SK-N-SH (cell line): ENCODE measurements around the gene GMPR2.

Experiments
- CHD2 ChIP-seq: fragments of 150-350 bp; IDR thresholded peaks from 2 replicates; pipeline ENCODE4 v1.6.1; 2018; ENCODE audit warnings: low read length; ENCODE audit not compliant: partially characterized antibody
- CTCF ChIP-seq: fragments of 200-600 bp; sonication (generic); IDR thresholded peaks from 2 replicates; pipeline ENCODE4 v1.6.1; 2017; ENCODE audit warnings: antibody characterized with exemption, mild to moderate bottlenecking, moderate library complexity
- EP300 ChIP-seq, 2 experiments: IDR thresholded peaks; 2 replicates each; pipeline versions ENCODE4 v1.4.0 to v1.6.1; 2012; ENCODE audit warnings: borderline replicate concordance in 1 of 2, low read depth in 1 of 2, low read length in 1 of 2
- EZH2phosphoT487 ChIP-seq: fragments of 200-600 bp; sonication (generic); IDR thresholded peaks from 2 replicates; pipeline ENCODE4 v1.6.1; 2017; ENCODE audit warnings: low read depth, mixed run types, mild to moderate bottlenecking, antibody characterized with exemption, moderate library complexity, borderline replicate concordance
- MXI1 ChIP-seq: IDR thresholded peaks from 2 replicates; pipeline ENCODE4 v1.6.1; 2012; ENCODE audit warnings: mild to moderate bottlenecking, low read depth, low read length, improper control_type of control experiment
- NFIC ChIP-seq: IDR thresholded peaks from 2 replicates; pipeline ENCODE4 v1.4.0; 2012; ENCODE audit warnings: borderline replicate concordance
- PBX3 ChIP-seq: IDR thresholded peaks from 2 replicates; pipeline ENCODE4; 2012
- POLR2AphosphoS5 ChIP-seq: IDR thresholded peaks from 2 replicates; pipeline ENCODE4 v1.6.1; 2012; ENCODE audit warnings: low read depth, low read length
- RAD21 ChIP-seq: IDR thresholded peaks from 2 replicates; pipeline ENCODE4 v1.6.1; 2012; ENCODE audit warnings: mild to moderate bottlenecking, low read length
- REST ChIP-seq: IDR thresholded peaks from 2 replicates; pipeline ENCODE4 v1.6.1; 2012; ENCODE audit warnings: mild to moderate bottlenecking, low read depth, low read length, moderate library complexity
- SMC3 ChIP-seq: IDR thresholded peaks from 2 replicates; pipeline ENCODE4 v1.6.1; 2012; ENCODE audit warnings: low read depth, low read length, improper control_type of control experiment
- TEAD4 ChIP-seq: IDR thresholded peaks from 2 replicates; pipeline ENCODE4 v1.4.0; 2012; ENCODE audit warnings: mild to moderate bottlenecking, borderline replicate concordance; ENCODE audit not compliant: insufficient read depth
- YY1 ChIP-seq: IDR thresholded peaks from 2 replicates; pipeline ENCODE4 v1.4.0; 2012; ENCODE audit warnings: low read depth, mild to moderate bottlenecking
- TF ChIP-seq, protein P1 (sequence below): IDR thresholded peaks from 2 replicates; pipeline ENCODE4 v1.4.0; 2012; ENCODE audit warnings: low read depth, borderline replicate concordance

DNA sequence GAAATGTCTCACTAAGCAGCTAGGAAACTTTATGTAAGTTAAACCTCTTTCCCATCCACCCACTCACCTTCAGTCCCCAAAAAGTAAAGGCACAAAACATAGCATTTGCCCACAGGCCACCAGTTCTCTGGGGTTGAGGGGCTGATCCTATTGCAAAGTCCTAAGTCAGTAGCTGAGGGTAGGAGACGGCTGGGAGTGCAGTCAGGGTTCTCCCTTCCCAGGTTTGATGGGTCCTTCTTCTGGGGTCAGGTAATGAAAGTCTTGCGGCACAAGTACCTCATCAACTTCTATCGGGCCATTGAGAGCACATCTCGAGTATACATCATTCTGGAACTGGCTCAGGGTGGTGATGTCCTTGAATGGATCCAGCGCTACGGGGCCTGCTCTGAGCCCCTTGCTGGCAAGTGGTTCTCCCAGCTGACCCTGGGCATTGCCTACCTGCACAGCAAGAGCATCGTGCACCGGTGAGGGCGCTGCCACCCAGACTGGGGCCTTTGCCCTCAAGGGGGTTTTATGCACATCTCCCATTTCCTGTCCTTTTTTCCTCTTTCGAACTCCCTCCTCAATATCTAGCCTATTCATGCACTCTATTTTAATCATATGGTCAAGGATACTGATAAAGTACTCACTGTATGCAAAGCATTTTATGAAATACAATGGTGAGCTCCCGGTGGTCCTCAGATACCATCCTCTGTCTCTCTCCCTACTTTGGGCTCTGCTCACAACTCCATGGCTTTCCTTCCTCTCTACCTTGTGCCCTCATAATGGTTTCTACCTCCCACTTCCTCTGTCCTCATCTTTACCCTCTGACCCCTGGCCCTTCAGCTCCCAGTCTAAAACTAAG lies 26.2 kb upstream of the GMPR2 start:
- TF ChIP-seq YY1, result no peak
- TF ChIP-seq REST, result no peak
- no peak for TF ChIP-seq CTCF
- TF ChIP-seq, protein P1, sequence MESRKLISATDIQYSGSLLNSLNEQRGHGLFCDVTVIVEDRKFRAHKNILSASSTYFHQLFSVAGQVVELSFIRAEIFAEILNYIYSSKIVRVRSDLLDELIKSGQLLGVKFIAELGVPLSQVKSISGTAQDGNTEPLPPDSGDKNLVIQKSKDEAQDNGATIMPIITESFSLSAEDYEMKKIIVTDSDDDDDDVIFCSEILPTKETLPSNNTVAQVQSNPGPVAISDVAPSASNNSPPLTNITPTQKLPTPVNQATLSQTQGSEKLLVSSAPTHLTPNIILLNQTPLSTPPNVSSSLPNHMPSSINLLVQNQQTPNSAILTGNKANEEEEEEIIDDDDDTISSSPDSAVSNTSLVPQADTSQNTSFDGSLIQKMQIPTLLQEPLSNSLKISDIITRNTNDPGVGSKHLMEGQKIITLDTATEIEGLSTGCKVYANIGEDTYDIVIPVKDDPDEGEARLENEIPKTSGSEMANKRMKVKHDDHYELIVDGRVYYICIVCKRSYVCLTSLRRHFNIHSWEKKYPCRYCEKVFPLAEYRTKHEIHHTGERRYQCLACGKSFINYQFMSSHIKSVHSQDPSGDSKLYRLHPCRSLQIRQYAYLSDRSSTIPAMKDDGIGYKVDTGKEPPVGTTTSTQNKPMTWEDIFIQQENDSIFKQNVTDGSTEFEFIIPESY, result no peak
- TF ChIP-seq EZH2phosphoT487, result no peak
- no peak for TF ChIP-seq NFIC
- no peak for TF ChIP-seq PBX3
- TF ChIP-seq CHD2, result no peak
- TF ChIP-seq EP300 (IDR thresholded peaks at IDR 0.05; ENCODE audit: borderline replicate concordance in 1 of 2, low read depth in 1 of 2, low read length in 1 of 2), result no peak
- TF ChIP-seq POLR2AphosphoS5, result no peak
- no peak for TF ChIP-seq TEAD4
- TF ChIP-seq MXI1, result no peak
- TF ChIP-seq SMC3, result no peak
- no peak for TF ChIP-seq RAD21
